ENCODE results near the gene ADAMTS8.

Gene ADAMTS8

GRCh38 chr11:130420478-130421198 is 7.8 kb downstream of the ADAMTS8 start:
- DNase-seq (ENCODE audit: low read depth in 2 of 3, low spot score in 2 of 3) = no peak

DNA sequence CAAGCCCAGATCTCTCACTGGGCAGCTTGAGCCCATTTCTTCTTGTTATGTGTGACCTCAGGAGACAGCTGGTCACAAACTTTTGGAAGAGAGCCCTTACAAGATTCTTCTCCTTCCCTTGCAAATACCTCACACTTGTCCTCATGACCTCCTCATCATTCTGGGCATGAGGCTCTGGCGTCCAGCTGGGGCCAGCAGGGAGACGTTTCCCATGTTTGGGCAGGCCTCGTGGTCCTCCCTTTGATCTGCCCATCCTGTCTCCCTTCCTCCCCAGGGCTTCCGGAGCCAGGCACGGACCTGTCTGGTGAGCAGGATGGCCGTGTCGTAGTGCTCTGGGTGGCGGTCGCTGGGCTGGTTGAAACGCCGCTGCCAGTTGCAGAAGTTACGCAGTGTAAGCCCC is 9.7 kb downstream of the ADAMTS8 start:
- no peak for DNase-seq (ENCODE audit: low read depth in 2 of 3, low spot score in 2 of 3)

DNA sequence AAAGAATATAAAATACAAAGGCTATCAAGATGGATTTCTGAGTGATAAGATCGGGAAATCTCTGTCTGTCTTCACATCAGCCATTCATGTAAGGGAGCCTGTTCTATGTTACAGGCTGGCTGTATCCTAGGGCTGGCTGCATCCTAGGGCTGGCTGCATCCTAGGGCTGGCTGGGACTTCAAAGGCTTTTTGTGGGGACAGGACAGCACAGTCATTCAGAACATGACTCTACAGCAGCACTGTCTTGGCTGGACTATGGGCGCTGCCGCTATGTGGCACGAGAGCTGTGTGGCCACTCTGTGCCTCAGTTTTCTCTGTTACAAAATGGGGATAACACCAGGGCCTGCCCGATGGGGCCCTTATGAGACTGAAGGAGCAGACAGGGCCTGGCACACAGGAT is 10.2 kb downstream of the ADAMTS8 start:
- DNase-seq (ENCODE audit: low read depth in 2 of 3, low spot score in 2 of 3) = no peak

- no peak for DNase-seq (ENCODE audit: low read depth in 2 of 3, low spot score in 2 of 3)
These were observed 11.5 kb downstream of the ADAMTS8 start for GRCh38 chr11:130416906-130417305.

GRCh38 chr11:130416530-130416882 is 11.9 kb downstream of the ADAMTS8 start:
- no peak for DNase-seq (ENCODE audit: low read depth in 2 of 3, low spot score in 2 of 3)

- DNase-seq (ENCODE audit: low read depth in 2 of 3, low spot score in 2 of 3) = no peak
These were observed 12.5 kb downstream of the ADAMTS8 start for GRCh38 chr11:130415731-130416529.

- no peak for DNase-seq (ENCODE audit: low read depth in 2 of 3, low spot score in 2 of 3)
These were observed 14.0 kb downstream of the ADAMTS8 start for GRCh38 chr11:130414107-130415080.

DNA sequence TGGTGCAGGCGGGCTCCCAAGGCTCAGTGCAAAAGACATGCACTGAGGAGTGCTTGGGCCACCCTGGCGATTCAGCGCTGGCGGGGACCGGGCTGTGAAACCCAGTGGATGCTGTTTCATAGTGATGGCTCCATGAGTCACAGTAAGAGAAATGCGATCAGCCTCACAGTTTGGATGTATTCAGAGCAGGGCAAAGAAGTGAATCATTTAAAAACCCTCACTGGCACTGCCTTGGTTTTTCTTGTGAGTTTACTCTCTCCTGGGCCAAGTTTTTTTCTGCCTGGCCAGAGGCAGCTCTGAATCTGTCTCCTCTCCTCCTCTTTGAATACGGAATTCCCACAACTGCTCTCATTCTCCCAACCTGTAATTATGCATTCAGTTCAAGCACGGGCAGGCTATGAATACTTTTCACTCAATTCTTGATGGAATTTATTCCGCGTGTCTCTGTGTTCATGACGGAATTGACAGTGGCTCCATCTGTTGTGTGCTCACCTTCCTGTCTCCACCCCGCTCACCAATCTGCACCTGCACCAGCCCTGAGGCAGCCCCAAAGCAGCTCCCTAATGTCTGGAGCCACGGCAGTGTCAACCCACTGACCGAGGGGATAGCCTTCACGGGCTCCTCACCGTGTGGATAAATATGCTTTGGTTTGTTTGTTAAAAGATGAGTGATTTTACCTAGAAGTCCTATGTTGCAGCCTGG is 14.9 kb downstream of the ADAMTS8 start:
- no peak for DNase-seq (ENCODE audit: low read depth in 2 of 3, low spot score in 2 of 3)

GRCh38 chr11:130411223-130411622 is 17.2 kb downstream of the ADAMTS8 start:
- DNase-seq (ENCODE audit: low read depth in 2 of 3, low spot score in 2 of 3) = no peak

GRCh38 chr11:130409594-130410388 is 18.6 kb downstream of the ADAMTS8 start:
- DNase-seq (ENCODE audit: low read depth in 2 of 3, low spot score in 2 of 3) = no peak

GRCh38 chr11:130408901-130409300 is 19.5 kb downstream of the ADAMTS8 start:
- DNase-seq (ENCODE audit: low read depth in 2 of 3, low spot score in 2 of 3) = no peak

DNA sequence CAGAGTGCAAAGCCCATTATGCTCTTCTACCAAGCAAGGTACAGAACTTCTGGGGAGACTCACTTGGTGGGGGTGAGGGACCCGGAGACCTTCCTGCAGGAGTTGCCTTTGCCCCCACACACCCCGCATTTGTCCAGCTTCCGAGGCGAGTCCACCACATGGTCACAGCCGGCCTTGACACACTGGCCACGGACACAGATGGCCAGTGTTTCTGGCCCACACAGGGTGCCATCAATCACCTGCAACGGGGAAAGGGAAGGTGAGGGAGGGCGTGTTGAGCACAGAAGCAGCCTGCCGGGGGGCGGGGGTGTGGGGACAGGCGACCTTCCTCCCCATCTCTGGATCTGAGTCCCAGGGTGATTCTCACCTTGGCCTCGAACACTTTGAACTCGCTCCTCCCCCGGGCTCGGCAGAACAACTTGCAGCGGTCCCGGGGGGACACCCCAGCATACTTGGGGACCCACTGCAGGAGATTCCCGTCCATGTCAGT is 20.0 kb downstream of the ADAMTS8 start:
- DNase-seq (ENCODE audit: low read depth in 2 of 3, low spot score in 2 of 3) = no peak

DNA sequence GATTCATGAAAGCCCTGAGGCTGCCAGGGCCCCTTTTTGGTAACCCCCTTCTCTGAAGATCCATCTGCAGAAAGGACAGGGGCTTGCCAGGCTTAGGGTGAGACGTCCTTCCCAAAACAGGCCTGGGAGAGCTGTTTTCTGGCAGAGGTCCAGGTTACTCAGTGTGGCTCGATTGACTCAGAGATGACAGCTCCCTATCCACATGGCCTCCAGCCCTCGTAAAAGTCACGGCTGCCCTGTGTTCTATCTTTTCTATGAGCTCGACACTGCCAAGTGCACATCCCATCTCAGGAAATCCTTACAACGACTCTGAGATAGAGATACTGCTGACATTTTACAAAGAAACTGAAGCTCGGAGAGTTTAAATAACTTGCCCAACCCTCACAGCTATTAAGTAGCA is 20.4 kb downstream of the ADAMTS8 start:
- DNase-seq (ENCODE audit: low read depth in 2 of 3, low spot score in 2 of 3) = no peak

- DNase-seq (ENCODE audit: low read depth in 2 of 3, low spot score in 2 of 3) = no peak
These were observed 23.0 kb downstream of the ADAMTS8 start for GRCh38 chr11:130405428-130405827.

GRCh38 chr11:130404727-130405126 is 23.7 kb downstream of the ADAMTS8 start:
- no peak for DNase-seq (ENCODE audit: low read depth in 2 of 3, low spot score in 2 of 3)

DNA sequence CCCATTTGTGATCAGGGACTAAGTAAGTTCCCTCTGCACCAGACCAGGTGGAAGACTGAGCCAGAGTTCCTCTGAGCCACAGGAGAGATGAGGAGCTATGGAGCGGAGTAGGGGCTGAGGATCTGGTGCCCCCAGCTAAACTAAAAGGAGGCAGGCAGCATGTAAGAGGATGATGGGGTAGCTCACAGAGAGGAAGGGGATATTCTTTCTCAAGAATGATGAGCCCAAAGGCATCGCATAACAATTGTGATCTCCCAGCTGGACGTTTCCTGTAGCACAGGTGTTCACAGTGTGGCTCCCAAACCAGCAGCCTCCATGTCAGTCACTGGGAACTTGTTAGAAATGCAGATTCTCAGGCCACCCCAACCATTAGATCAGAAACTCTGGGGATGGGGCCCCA is 24.4 kb downstream of the ADAMTS8 start:
- no peak for DNase-seq (ENCODE audit: low read depth in 2 of 3, low spot score in 2 of 3)

- no peak for DNase-seq (ENCODE audit: low read depth in 2 of 3, low spot score in 2 of 3)
These were observed 25.1 kb downstream of the ADAMTS8 start for GRCh38 chr11:130403271-130403804.

DNA sequence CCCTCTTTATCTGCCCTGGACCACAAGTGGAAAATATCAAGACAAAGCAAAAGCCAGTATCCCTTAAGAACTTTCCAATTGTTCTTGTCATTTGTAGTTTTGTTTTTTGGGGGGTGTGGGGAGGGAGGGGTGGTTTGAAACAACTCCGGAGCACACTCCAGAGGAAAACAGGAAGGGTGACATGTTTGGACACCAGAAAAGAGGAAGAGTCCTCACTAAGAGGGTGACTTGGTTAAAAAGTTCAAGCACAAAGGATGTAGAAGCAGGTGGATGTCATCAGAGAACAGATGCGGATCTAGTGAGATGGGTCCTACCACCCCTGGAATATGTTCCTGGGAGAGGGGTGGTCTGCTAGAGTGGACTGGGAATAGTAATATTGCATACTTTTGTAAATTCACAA is 25.8 kb downstream of the ADAMTS8 start:
- no peak for DNase-seq (ENCODE audit: low read depth in 2 of 3, low spot score in 2 of 3)

DNA sequence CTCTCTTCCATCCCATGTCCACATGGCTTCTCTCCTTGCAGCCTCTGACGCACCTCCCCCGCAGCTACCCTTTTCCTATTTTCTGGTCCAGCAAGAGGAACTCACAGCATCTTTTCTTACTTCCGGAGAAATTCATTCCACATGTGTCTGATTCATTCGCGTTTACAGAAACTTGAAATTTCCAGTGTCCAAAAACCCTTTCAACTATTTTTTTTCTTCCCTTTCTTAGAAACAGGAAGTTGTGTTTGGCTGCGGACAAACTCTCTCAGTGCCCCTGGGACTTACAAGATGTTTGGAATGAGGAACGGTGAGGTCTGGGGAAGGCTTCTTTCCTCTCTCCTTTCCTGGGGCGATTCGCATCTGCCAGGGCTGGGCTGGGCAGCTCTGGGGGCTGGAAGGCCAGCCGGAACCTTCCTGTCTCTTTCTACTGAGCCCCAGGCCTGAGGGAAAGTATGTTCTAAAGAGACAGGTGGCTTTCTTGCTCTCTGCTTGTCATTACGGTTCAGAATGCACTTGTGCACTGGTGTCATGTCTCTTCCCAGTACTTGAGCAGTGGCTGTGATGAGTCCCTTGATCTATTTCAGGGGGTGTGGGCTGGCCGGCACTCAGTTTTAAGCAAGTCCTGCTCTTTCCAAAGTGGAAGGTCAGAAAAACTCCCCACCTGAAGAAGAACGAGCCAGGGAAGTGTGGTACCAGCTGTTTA is 27.5 kb downstream of the ADAMTS8 start:
- no peak for DNase-seq (ENCODE audit: low read depth in 2 of 3, low spot score in 2 of 3)

Measured in activated CD8-positive, alpha-beta memory T cell treated with anti-CD3 and anti-CD28 coated beads for 48 hours (primary cell).